ENCODE measurements around the gene PPP2R3A.
"Not testable (repeated sequence)": the region's sequence is repeated elsewhere in the genome, so short reads cannot be mapped to it uniquely, and the experiment has no call there.

The PPP2R3A gene

DNA sequence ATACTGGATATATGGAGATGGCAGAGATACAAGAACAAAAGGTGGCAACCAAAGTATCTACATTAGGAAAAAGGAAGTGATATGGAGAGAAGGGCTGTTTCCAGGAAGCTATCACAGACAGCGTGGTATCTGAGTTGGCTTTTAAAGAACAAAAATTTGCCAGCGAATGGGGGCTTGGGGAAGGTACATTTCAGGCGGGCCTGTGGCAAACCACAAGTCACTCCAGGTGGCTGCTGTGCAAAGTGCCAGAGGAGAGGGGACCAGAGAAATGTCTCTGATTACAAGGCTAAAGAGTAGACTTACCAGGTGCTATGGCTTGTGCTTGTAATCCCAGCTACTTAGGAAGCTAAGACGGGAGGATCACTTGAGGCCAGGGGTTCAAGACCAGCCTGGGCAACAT is 139.5 kb downstream of the PPP2R3A start:
- no peak for DNase-seq

DNA sequence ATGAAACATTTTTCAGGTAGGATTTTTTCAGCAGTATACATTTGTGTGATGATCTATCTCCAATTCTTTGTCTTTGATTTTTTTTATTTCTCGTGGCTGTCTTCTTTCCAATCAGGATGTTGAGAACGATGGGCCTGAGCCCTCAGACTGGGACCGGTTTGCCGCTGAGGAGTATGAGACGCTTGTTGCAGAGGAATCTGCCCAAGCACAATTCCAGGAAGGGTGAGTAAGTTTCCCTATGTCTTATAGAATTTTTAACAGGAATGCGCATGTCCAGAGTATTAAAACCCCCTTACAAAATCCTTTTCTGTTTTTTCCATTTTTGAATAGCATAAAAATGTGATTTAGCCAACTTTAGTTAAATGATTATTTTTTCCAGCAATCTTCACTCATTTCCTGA is 140.6 kb downstream of the PPP2R3A start:
- DNase-seq = no peak

DNA sequence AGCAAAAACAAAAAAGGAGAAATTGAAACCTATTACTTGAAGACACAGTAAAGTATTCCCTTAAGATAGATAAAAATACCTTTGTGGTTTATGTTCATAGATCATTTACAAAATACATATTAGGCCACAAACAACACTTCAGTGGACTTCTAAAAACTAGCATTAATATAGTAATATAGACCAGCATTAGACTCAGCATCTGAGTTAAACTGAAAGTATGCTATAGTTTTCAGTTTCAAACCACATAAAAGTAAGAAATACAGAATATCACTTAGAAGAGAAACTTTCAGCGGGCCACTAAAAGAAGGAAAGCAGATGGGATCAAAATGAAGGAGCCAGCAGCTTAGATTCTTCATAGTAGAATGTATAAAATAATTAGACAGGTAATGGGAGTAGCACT is 144.0 kb downstream of the PPP2R3A start:
- no peak for DNase-seq

DNA sequence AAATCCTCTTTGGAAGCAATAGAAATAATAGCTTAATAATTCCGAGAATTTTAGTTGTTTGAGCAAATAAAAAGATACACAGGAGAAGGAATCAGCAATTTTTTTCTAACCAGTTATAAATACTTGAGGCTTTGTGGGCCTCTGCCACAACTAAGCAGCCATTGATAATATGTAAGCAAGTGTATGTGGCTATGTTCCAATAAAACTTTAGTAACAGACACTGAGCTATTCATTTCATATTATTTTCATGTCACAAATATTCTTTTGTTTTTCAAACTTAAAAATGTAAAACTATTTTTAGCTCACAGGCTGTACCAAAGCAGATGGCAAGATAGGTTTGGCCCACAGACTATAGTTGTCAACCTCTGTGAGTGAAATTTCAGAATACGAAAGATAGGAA is 145.0 kb downstream of the PPP2R3A start:
- no peak for DNase-seq

DNA sequence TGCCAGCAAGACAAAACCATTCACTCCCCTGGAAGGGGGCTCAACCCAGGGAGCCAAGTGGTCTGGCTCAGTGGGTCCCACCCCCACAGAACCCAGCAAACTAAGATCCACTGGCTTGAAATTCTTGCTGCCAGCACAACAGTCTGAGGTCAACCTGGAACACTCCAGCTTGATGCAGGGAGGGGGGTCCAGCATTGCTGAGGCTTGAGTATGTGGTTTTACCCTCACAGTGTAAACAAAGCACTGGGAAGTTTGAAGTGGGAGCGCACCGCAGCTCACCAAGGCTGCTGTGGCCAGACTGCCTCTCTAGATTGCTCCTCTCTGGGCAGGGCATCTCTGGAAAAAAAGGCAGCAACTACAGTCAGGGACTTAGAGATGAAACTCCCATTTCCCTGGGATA is 148.9 kb downstream of the PPP2R3A start:
- DNase-seq = no peak

DNA sequence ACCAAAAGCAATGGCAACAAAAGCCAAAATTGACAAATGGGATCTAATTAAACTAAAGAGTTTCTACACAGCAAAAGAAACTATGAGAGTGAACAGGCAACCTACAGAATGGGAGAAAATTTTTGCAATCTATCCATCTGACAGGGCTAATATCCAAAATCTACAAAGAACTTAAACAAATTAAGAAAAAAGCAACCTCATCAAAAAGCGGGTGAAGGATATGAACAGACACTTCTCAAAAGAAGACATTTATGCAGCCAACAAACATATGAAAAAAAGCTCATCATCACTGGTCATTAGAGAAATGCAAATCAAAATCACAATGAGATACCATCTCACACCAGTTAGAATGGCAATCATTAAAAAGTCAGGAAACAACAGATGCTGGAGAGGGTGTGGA is 153.8 kb downstream of the PPP2R3A start:
- DNase-seq = not testable (repeated sequence)

DNA sequence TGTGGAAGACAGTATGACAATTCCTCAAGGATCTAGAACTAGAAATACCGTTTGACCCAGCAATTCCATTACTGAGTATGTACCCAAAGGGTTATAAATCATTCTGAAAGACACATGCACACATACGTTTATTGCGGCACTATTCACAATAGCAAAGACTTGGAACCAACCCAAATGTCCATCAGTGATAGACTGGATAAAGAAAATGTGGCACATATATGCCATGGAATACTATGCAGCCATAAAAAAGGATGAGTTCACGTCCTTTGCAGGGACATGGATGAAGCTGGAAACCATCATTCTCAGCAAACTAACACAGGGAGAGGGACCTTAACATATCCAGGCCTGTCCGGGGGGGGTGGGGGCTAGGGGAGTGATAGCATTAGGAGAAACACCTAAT is 154.3 kb downstream of the PPP2R3A start:
- DNase-seq = not testable (repeated sequence)

DNA sequence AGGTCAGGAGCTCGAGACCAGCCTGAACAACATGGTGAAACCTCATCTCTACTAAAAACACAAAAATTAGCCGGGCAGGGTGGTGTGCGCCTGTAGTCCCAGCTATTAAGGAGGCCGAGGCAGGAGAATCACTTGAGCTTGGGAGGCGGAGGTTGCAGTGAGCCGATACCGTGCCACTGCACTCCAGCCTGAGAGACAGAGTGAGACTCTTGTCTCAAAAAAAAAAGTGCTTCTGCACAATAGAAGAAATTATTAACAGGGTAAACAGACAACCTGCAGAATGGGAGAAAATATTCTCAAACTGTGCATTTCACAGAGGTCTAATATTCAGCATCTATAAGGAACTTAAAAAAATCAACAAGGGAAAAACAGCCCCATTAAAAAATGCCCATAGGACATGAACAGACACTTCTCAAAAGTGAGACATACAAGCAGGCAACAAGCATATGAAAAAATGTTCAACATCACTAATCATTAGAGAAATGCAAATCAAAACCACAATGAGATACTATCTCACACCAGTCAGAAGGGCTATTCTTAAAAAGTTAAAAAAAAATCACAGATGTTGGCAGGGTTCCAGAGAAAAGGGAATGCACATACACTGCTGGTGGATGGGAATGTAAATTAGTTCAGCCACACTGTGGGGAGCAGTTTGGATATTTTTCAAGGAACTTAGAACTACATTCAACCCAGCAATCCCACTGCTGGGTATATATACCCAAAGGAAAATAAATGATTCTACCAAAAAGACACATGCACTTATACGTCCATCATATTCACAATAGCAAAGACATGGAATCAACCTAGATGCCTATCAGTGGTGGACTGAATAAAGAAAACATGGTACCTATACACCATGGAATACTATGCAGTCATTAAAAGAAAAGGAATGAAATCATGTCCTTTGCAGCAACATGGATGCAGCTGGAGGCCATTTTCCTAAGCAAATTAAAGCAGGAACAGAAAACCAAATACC is 155.1 kb downstream of the PPP2R3A start:
- no peak for DNase-seq

DNA sequence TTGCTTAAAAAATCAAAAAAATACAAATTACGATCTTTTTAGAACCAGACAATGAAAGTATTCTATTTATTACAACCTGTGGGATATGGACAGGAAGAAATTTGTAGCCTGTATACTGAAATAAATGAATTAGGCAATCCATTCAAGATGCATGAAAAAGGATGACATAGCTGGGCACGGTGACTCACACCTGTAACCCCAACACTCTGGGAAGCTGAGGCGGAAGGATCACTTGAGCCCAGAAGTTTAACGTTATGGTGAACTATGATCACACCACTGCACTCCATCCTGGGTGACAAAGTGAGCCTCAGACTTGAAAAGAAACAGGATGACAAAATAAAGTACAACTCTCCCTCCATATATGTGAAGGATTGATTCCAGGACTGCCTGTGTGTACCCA is 156.5 kb downstream of the PPP2R3A start:
- no peak for DNase-seq

DNA sequence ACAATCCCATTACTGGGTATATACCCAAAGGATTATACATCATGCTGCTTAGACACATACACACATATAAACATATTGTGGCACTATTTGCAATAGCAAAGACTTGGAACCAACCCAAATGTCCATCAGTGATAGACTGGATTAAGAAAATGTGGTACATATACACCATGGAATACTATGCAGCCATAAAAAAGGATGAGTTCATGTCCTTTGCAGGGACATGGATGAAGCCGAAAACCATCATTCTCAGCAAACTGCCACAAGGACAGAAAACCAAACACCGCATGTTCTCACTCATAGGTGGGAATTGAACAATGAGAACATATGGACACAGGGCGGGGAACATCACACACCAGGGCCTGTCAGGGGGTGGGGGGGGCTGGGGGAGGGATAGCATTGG is 166.1 kb downstream of the PPP2R3A start:
- DNase-seq = not testable (repeated sequence)

DNA sequence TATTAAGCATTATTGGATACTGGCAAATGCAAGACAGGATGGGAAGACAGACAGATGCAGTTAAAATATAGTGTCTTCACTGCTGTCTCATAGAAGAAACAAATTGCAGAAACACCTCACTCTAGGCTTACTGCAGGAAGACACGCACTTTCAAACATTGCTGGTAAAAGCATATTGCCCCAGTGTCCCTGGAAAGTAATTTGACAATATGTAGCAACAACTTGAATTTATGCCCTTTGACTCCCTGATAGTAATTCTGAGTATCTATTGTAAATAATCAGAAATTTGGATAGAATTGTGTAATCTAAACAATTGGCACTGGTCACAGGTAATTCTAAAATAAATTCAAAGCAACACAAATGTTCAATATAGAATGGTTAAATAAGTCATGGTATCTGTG is 168.6 kb downstream of the PPP2R3A start:
- no peak for DNase-seq

DNA sequence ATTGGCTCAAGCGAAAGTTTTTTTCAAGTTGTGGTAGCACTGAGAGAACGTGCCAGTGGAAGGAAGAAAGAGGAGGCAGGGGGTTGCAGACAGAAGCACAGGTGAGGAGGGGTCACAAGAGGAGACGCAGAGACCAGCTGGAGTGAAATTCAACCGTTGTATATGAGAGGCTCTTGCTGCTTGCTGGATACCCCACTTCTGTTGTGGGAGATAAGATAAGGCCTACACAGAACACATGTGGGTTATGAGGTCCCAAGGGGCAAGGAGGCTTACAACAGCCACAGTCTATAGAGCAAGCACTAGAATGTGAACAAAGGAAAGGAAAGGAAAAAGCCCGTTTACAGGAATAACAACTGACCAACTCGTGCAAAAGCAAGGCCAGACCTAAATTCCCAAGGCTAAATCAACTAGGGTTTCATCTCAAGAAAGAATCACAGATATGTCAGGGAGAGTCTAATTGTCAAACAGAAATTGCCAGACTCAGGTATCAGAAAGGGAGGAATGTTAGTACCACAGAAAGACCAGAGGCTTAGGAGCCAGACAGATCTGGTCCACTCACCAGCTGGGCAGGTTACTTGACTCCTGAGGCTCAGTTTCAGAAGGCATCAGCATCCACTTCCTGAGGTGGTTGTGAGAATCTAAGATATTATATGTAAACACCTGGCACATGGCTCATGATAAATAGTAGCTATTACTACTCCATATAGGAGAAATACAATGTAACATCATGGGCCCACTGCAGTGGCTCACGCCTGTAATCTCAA is 169.7 kb downstream of the PPP2R3A start:
- no peak for DNase-seq

DNA sequence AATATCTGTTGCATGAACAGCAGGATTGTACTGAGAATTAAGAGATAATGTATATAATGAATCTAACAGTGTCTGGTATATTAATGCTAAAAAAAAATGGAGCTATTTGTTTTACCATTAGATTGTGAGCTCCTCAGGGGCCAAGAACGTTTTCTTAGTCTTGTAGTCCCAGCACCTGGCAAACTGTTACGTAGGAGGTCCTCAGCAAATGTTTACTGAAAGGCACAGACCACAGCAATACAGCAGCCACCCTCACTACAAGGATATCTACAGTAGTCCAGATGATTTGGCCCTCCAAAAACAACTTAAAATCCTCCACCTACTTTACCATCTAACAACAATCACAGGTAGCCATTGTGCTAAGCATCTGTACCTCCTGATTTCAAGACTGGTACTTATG is 170.9 kb downstream of the PPP2R3A start:
- DNase-seq = no peak

DNA sequence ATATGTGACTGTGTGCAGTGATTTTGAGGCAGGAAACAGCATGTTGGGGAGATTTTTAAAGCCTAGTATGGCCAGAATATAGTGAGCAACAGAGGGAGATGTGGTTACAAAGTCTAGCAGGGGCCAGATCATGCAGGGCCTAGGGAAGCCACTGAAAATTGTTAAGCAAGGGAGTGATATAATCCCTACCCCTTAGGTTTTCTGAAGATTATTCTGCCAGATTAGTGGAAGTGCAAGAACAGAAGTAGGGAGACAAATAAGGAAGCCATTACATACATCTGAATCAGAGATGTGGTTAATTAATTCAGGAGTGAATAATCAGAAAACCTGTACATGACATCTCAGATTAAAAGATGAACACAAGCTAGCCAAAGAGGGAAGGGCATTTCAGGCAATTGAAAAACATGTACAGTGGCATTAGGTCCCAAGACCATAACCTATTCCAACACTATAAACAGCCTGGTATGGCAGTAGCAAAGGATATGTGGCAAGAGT is 175.8 kb downstream of the PPP2R3A start:
- DNase-seq = no peak

DNA sequence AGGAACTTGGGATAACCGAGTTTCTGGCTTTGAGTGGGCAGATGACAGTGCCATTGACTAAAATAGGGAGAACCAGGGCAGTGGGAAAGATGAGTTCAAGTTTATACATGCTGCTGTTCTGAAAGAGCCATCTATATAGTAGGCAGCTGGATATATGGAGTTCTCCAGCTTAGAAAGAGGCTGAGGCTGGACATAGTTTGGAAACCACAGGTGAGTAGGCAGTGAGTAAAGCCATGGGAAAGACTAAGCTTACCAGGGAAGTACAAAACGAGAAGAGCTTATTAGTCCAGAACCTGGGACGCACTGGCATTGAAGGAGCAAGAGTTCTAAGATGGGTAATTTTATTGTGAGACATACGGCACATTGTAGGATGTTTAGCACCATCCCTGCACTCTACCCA is 176.4 kb downstream of the PPP2R3A start:
- DNase-seq = no peak

DNA sequence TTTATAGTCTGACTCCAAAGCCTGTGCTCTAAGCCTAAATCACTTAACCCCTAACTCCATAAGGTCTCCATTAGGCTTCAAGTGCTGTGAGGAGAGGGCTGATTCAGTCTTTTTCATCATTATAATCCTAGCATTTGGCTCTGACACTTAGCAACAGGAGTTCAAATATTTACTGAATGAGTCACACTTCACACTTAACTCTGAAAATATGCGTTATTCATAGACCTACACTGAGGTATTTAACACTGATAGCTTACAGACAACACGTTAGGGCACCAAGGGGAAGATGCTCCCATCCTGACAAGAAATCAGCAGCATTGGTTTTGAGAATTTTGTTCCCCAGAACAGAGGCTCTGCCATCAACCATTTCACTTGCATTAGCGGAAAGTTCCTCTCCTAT is 177.1 kb downstream of the PPP2R3A start:
- DNase-seq = no peak

DNA sequence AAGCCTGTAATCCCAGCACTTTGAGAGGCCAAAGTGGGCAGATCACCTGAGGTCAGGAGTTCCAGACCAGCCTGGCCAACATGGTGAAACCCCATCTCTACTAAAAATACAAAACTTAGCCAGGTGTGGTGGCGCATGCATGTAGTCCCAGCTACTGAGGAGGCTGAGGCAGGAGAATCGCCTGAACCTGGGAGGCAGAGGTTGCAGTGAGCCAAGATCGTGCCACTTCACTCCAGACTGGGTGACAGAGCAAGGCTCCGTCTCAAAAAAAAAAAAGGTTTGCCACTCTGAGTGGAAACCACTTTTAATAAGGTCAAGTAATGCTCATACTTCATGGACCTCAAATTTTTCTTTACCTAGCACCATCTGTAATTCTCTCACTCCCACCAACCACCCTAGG is 178.9 kb downstream of the PPP2R3A start:
- not testable (repeated sequence) for DNase-seq

DNA sequence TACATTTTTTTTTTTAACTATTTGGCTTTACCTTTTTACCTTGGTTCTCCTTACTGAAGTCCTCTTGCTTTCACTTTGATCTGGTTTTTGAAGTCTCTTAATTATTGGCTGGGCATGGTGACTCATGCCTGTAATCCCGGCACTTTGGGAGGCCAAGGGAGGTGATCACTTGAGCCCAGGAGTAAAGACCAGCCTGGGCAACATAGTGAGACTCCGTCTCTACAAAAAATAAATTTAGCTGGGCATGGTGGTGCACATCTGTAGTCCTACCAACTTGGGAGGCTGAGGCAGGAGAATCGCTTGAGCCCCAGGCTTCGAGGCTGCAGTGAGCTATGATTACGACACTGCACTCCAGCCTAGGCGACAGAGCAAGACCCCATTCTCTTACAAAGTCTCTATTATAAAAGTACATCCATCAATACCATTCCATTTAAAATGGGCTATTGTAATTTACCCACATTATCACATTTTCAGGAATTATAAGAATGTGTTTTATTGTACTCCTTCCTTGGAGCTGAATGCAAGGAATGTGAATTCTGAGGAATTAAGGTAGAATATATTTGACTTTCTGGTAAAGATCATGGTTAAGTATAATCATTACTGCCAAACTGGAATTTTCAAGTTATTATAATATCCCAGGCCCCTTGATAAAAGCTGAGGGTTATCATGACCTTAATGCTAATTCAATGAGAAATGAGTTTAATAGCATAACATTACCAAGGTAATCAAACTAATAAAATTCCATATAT is 181.6 kb downstream of the PPP2R3A start:
- DNase-seq = no peak

DNA sequence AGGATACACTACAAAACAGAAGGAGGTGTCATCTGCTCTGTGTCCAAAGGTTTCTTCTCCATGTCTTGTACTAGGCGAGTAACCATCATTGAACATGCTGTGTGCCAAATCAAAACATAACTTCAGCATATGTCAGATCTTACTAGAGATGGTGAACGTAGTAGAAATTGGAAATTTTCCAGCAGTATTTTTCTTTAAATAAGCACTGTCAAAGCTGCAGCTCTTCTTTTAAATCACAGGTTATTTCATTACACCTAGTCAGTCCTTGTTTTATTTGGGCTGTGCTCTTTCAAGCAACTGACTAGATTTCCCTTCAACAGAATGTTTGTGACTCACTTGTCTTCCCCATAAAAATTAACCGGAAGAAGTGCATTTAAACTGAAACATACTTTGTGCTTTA is 184.1 kb downstream of the PPP2R3A start:
- no peak for DNase-seq

DNA sequence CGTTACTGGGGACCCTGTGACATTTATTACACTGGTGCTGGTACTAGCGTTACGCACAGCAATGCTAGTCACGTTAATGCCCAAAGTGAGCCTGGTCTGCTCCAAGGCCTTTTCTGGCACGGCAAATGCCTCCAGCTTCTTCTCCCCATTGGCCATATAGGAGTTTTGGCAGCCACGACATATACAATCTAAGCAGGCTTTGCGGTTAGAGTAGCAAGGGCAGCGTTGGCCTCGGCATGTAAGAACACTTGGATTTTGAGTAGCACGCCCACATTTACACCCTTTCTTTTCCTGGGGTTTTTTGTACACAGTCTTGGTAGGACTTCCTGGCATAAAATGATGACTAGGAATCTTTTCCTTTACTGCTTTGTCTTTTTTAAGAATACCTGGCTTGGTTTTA is 185.7 kb downstream of the PPP2R3A start:
- DNase-seq = no peak

DNA sequence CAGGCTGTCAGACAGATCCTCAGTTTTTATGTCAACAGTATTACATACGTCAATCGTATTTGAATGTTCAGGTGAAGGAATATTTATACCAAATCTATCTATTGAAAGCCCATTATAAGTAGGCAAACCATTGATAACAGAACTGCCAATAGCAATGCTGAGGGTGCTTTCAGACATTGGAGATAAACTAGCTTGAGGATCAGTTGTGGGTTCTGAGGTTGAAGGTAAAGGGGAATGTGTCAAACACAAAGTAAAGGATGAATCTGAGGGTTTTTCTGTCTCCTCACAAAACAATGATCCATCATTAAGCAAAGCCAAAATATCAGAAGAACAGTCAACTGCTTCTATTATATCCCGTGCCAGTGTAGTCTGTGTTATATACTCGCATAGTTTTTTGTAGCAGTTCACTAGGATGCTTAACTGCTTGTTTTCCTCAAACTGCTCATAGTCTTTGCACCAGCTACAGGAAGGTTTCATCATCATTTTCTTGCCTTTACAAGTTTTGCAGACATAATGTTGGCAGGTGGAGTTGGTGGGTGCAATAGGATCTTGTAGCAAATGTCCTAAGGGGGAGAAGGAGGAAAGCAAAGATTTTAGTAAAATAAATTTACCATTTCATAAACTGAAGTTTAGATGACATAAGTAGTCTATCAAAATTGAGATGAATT is 186.8 kb downstream of the PPP2R3A start:
- DNase-seq = no peak

DNA sequence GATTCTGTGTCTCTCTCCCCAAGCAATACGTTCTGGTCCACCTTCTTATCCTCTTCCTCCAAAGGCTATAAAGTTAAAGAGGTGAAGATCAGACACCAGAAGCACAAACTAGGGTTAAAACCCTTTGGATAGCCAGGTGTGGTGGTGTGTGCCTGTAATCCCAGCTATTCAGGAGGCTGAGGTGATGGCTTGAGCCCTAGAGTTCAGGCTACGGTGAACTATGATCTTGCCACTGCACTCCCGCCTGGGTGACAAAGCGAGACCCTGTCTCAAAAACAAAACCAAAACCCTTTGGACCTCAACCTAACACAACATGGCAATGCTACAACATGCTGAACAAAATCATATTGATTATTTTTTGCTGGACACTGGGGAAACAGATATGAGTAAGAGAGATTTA is 187.4 kb downstream of the PPP2R3A start:
- DNase-seq = no peak

DNA sequence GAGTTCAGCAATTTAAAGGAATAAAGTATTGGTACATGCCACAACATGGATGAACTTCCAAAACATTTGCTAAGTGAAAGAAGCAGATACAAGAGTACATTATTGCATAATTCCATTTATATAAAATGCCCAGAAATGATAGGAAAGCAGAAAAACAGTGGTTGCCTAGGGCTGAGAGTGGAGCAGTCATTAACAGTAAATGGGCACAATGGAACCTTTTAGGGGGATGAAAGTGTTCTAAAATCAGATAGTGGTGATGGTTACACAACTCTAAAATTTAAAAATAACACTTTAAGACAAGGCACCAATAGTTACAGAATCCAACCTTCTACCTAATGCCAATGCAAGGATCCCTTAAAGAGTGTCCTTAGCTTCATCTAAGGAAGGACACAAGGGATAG is 196.0 kb downstream of the PPP2R3A start:
- DNase-seq = no peak

Data from CD4-positive, alpha-beta T cell treated with Interleukin-6 for 4 hours (primary cell).